SU-DHL-6 (cell line): Measurements from ENCODE around the gene RIC1.

Source experiments
- CTCF ChIP-seq: fragments of 200-600 bp; sonication (generic); IDR thresholded peaks from one replicate; pipeline ENCODE4 v1.5.1; 2017; ENCODE audit warnings: antibody characterized with exemption, mild to moderate bottlenecking, low read length, moderate library complexity; ENCODE audit not compliant: insufficient read depth, poor library complexity, severe bottlenecking
- EZH2phosphoT487 ChIP-seq: fragments of 200-600 bp; sonication (generic), shearing (Covaris generic); conservative IDR thresholded peaks from 2 replicates; pipeline ENCODE4 v1.6.1; 2018; ENCODE audit warnings: mild to moderate bottlenecking, antibody characterized with exemption, low read length, moderate library complexity, mixed read lengths

GRCh38 chr9:5665059-5665458, 36.2 kb downstream of the RIC1 start:
- TF ChIP-seq CTCF (no peak), EZH2phosphoT487 (no peak)
